Thymus (tissue), 11 donors: ENCODE results near the gene CSF2. TPM values are rescaled to one million over a fixed set of nuclear protein-coding genes. Genes with fewer than 3 reads are reported as not detected.
"Not testable (repeated sequence)": the region's sequence is repeated elsewhere in the genome, so short reads cannot be mapped to it uniquely, and the experiment has no call there.

Experiments used
- DNase-seq, 9 donors: peaks; one replicate each; pipeline ENCODE4 v3.0.0-alpha.2; 2013; ENCODE audit warnings: low spot score in 9 of 9, low read depth in 6 of 9, missing footprints in 1 of 9
- H3K27ac ChIP-seq, 2 donors: one replicate each; pipeline ENCODE4 v1.5.1; 2013; ENCODE audit warnings: control low read depth in 1 of 2, low read depth in 1 of 2, low read length in 1 of 2, mild to moderate bottlenecking in 1 of 2, moderate library complexity in 1 of 2
- H3K27me3 ChIP-seq, 2 donors: one replicate each; pipeline ENCODE4 v1.5.1; 2013; ENCODE audit warnings: low read length in 1 of 2; ENCODE audit not compliant: control insufficient read depth in 2 of 2, insufficient read depth in 1 of 2
- H3K36me3 ChIP-seq, 2 donors: one replicate each; pipeline ENCODE4 v1.5.1; 2013; ENCODE audit warnings: low read length in 1 of 2, mild to moderate bottlenecking in 1 of 2, moderate library complexity in 1 of 2; ENCODE audit not compliant: control insufficient read depth in 2 of 2, insufficient read depth in 2 of 2
- H3K4me1 ChIP-seq, 2 donors: one replicate each; pipeline ENCODE4 v1.5.1; 2013; ENCODE audit warnings: low read length in 2 of 2; ENCODE audit not compliant: control insufficient read depth in 2 of 2, insufficient read depth in 2 of 2
- H3K4me3 ChIP-seq, 2 donors: one replicate each; pipeline ENCODE4 v1.5.1; 2013; ENCODE audit warnings: low read length in 2 of 2, control low read depth in 1 of 2, mild to moderate bottlenecking in 1 of 2
- H3K9me3 ChIP-seq, 2 donors: one replicate each; pipeline ENCODE4 v1.5.1; 2013; ENCODE audit warnings: low read length in 1 of 2, mild to moderate bottlenecking in 1 of 2; ENCODE audit not compliant: control insufficient read depth in 2 of 2, insufficient read depth in 1 of 2
- WGBS: extraction: QIAGEN DNeasy Blood & Tissue Kit; methylation state at CpG from one replicate; pipeline ENCODE4 v1.1.7; 2013; 5-methylcytosine and 5-hydroxymethylcytosine counted together
- polyA plus RNA-seq: library from polyadenylated mRNA; stranded (reverse); fragments of 200-250 nt; gene quantifications from one replicate; pipeline ENCODE4 v1.2.3, GENCODE V29; 2013
- total RNA-seq: library from RNA; stranded (reverse); fragments of 120-200 nt; gene quantifications from one replicate; pipeline ENCODE4 v1.2.4, GENCODE V29; 2013
- donor health status: healthy.

The CSF2 gene
- total and polyA plus RNA-seq, 2 donors: 0.09 to 0.71 TPM

DNA sequence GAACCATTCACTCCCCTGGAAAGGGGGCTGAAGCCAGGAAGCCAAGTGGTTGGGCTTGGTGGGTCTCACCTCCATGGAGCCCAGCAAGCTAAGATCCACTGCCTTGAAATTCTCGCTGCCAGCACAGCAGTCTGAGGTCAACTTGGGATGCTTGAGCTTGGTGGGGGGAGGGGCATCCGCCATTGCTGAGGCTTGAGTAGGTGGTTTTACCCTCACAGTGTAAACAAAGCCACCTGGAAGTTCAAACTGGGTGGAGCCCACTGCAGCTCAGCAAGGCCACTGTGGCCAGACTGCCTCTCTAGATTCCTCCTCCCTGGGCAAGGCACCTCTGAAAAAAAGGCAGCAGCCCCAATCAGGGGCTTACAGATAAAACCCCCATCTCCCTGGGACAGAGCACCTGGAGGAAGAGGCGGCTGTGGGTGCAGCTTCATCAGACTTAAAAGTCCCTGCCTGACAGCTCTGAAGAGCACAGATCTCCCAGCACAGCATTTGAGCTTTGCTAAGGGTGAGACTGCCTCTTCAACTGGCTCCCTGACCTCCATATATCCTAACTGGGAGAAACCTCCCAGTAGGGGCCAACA, 43.4 kb downstream of the CSF2 start:
- H3K27ac ChIP-seq: peak overlapping the region; percentile 31 to 37
- WGBS: 8% methylated on average over 3 of the region's 3 CpGs
- peak in 6 of 9 donors; percentile 30 to 77 (median 42) for DNase-seq
- peaks cover 12 to 17% of the 10 kb centered on the region in 2 donors for H3K4me1 ChIP-seq
- not testable (repeated sequence) for H3K27me3 ChIP-seq, H3K4me3 ChIP-seq, H3K9me3 ChIP-seq, H3K36me3 ChIP-seq

GRCh38 chr5:132120717-132121116, 47.1 kb downstream of the CSF2 start:
- not testable (repeated sequence) for DNase-seq, H3K36me3 ChIP-seq, H3K27ac ChIP-seq, H3K4me3 ChIP-seq, H3K9me3 ChIP-seq, H3K27me3 ChIP-seq
- 69% methylated on average over 3 of the region's 3 CpGs for WGBS
- H3K4me1 ChIP-seq: peaks cover 12 to 14% of the 10 kb centered on the region in 2 donors

DNA sequence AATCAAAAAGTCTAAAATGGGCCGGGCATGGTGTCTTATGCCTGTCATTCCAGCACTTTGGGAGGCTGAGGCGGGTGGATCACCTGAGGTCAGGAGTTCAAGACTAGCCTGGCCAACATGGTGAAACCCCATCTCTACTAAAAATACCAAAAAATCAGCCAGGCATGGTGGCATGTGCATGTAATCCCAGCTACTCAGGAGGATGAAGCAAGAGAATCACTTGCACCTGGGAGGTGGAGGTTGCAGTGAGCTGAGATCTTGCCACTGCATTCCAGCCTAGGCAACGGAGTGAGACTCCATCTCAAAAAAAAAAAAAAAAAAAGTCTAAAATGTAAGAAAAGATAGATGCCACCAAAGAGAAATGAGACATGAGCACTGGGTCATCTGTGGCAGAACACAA, 49.4 kb downstream of the CSF2 start:
- 96% methylated on average over 3 of the region's 3 CpGs for WGBS

GRCh38 chr5:132123578-132123977, 50.0 kb downstream of the CSF2 start:
- 97% methylated on average over 4 of the region's 4 CpGs for WGBS
- not testable (repeated sequence) for H3K36me3 ChIP-seq, DNase-seq, H3K4me1 ChIP-seq, H3K9me3 ChIP-seq, H3K27ac ChIP-seq, H3K4me3 ChIP-seq, H3K27me3 ChIP-seq

More for the DNA sequence above, 49.4 kb downstream of the CSF2 start:
- not testable (repeated sequence) for H3K9me3 ChIP-seq, H3K27ac ChIP-seq, DNase-seq, H3K4me3 ChIP-seq, H3K36me3 ChIP-seq, H3K4me1 ChIP-seq, H3K27me3 ChIP-seq

Other genes starting within 250 kb of the CSF2 start
- 0.14 TPM for gene MEIKIN, start 128.1 kb upstream of the CSF2 start, total RNA-seq
- gene MEIKIN, start 128.1 kb upstream of the CSF2 start, polyA plus RNA-seq: 0.09 TPM
- 1.7 TPM for gene ACSL6, start 62.1 kb upstream of the CSF2 start, total RNA-seq
- gene ACSL6, start 62.1 kb upstream of the CSF2 start, polyA plus RNA-seq: 1.3 TPM
- not detected for gene IL3, start 13.1 kb upstream of the CSF2 start, total RNA-seq
- gene IL3, start 13.1 kb upstream of the CSF2 start, polyA plus RNA-seq: 0.34 TPM
- gene P4HA2, start 154.1 kb downstream of the CSF2 start, total RNA-seq: 16.5 TPM
- gene P4HA2, start 154.1 kb downstream of the CSF2 start, polyA plus RNA-seq: 13.2 TPM
- gene PDLIM4, start 183.9 kb downstream of the CSF2 start, total RNA-seq: 10.0 TPM
- 38.4 TPM for gene PDLIM4, start 183.9 kb downstream of the CSF2 start, polyA plus RNA-seq
- gene SLC22A4, start 220.6 kb downstream of the CSF2 start, total RNA-seq: 0.66 TPM
- 3.0 TPM for gene SLC22A4, start 220.6 kb downstream of the CSF2 start, polyA plus RNA-seq